Neuronal stem cell (in vitro differentiated cells): ENCODE measurements around the gene ABCB6.
A peak's percentile ranks its signal among the peaks of the same experiment; 100 is the strongest.

Experiments
- DNase-seq: peaks from one replicate; pipeline ENCODE4 v3.0.0-alpha.2; 2013; ENCODE audit warnings: low spot score
- H2AFZ ChIP-seq: one replicate; pipeline ENCODE4 v1.6.1; 2013; ENCODE audit warnings: mild to moderate bottlenecking, low read length, inconsistent platforms
- H2AK5ac ChIP-seq: 2 replicates; pipeline ENCODE4 v1.6.1; 2013; ENCODE audit warnings: low read depth, mild to moderate bottlenecking, inconsistent platforms, low read length, moderate library complexity, mixed read lengths
- H2BK120ac ChIP-seq: 2 replicates; pipeline ENCODE4 v1.6.1; 2013; ENCODE audit warnings: low read depth, mild to moderate bottlenecking, inconsistent platforms, low read length, moderate library complexity, mixed read lengths
- H2BK12ac ChIP-seq: one replicate; pipeline ENCODE4 v1.6.1; 2013; ENCODE audit warnings: low read length, inconsistent platforms
- H2BK15ac ChIP-seq: 2 replicates; pipeline ENCODE4 v1.6.1; 2013; ENCODE audit warnings: mild to moderate bottlenecking, low read length, inconsistent platforms, mixed read lengths
- H2BK5ac ChIP-seq: one replicate; pipeline ENCODE4 v1.6.1; 2013; ENCODE audit warnings: inconsistent platforms, mild to moderate bottlenecking, low read length, moderate library complexity
- H3K14ac ChIP-seq: one replicate; pipeline ENCODE4 v1.6.1; 2013; ENCODE audit warnings: low read length, inconsistent platforms
- H3K18ac ChIP-seq: 2 replicates; pipeline ENCODE4 v1.6.1; 2013; ENCODE audit warnings: low read length, inconsistent platforms
- H3K23ac ChIP-seq: 2 replicates; pipeline ENCODE4 v1.6.1; 2013; ENCODE audit warnings: low read depth, mild to moderate bottlenecking, mixed read lengths, low read length, inconsistent platforms; ENCODE audit not compliant: poor library complexity
- H3K27ac ChIP-seq: replicated peaks from 3 replicates; pipeline ENCODE4 v1.5.1; 2013; ENCODE audit warnings: low read length, inconsistent platforms
- H3K27me3 ChIP-seq, 3 experiments: 2 replicates each; pipeline ENCODE4 v1.6.1; 2013; ENCODE audit warnings: low read length in 3 of 3, mild to moderate bottlenecking in 2 of 3, inconsistent platforms in 1 of 3, low read depth in 1 of 3, mixed read lengths in 1 of 3, moderate library complexity in 1 of 3; ENCODE audit not compliant: control insufficient read depth in 3 of 3, insufficient read depth in 3 of 3
- H3K36me3 ChIP-seq, 2 donors: replicated peaks in 1 of 2; 2 replicates each; pipeline ENCODE4 v1.6.1; 2013; ENCODE audit warnings: low read length in 2 of 2; ENCODE audit not compliant: control insufficient read depth in 2 of 2, insufficient read depth in 2 of 2
- H3K4ac ChIP-seq: 2 replicates; pipeline ENCODE4 v1.6.1; 2013; ENCODE audit warnings: inconsistent platforms, mild to moderate bottlenecking, low read length, moderate library complexity
- H3K4me1 ChIP-seq, 2 donors: 1 replicate in 1 of 2; 2 replicates in 1 of 2; pipeline ENCODE4 v1.6.1; 2013; ENCODE audit warnings: low read length in 2 of 2, low read depth in 1 of 2; ENCODE audit not compliant: control insufficient read depth in 2 of 2, insufficient read depth in 1 of 2
- H3K4me2 ChIP-seq: one replicate; pipeline ENCODE4 v1.6.1; 2013; ENCODE audit warnings: mild to moderate bottlenecking, low read length, inconsistent platforms; ENCODE audit not compliant: insufficient read depth, poor library complexity, severe bottlenecking
- H3K4me3 ChIP-seq, 2 donors: 2 replicates each; pipeline ENCODE4 v1.5.1; 2013; ENCODE audit warnings: low read length in 2 of 2, mild to moderate bottlenecking in 2 of 2, inconsistent platforms in 1 of 2, moderate library complexity in 1 of 2
- H3K79me1 ChIP-seq: one replicate; pipeline ENCODE4 v1.6.1; 2013; ENCODE audit warnings: low read depth, mild to moderate bottlenecking, inconsistent platforms, low read length, moderate library complexity
- H3K9ac ChIP-seq: one replicate; pipeline ENCODE4 v1.6.1; 2013; ENCODE audit warnings: mild to moderate bottlenecking, low read depth, low read length, inconsistent platforms; ENCODE audit not compliant: poor library complexity
- H3K9me3 ChIP-seq, 2 donors: replicated peaks in 1 of 2; 2 replicates each; pipeline versions ENCODE3 to v1.6.1; 2013; ENCODE audit warnings: low read length in 2 of 2, mild to moderate bottlenecking in 2 of 2, inconsistent platforms in 1 of 2, low read depth in 1 of 2, mixed read lengths in 1 of 2, moderate library complexity in 1 of 2; ENCODE audit not compliant: control insufficient read depth in 2 of 2, insufficient read depth in 1 of 2
- H4K8ac ChIP-seq: one replicate; pipeline ENCODE4 v1.6.1; 2013; ENCODE audit warnings: low read depth, mild to moderate bottlenecking, inconsistent platforms, low read length, moderate library complexity
- H4K91ac ChIP-seq: one replicate; pipeline ENCODE4 v1.6.1; 2013; ENCODE audit warnings: low read length, low read depth, mild to moderate bottlenecking, inconsistent platforms; ENCODE audit not compliant: poor library complexity
- WGBS, 2 donors: extraction: QIAGEN DNeasy Blood & Tissue Kit; methylation state at CpG; one replicate each; pipeline ENCODE4 v1.1.7; 2013; ENCODE audit warnings: missing lambda C conversion rate in 2 of 2, mixed read lengths in 1 of 2; ENCODE audit not compliant: insufficient read length in 2 of 2, insufficient replicate concordance in 1 of 2; ENCODE audit errors: extremely low coverage in 2 of 2; 5-methylcytosine and 5-hydroxymethylcytosine counted together

ABCB6 gene

GRCh38 chr2:219165058-219165911 lies 53.5 kb downstream of the ABCB6 start:
- DNase-seq = no peak

DNA sequence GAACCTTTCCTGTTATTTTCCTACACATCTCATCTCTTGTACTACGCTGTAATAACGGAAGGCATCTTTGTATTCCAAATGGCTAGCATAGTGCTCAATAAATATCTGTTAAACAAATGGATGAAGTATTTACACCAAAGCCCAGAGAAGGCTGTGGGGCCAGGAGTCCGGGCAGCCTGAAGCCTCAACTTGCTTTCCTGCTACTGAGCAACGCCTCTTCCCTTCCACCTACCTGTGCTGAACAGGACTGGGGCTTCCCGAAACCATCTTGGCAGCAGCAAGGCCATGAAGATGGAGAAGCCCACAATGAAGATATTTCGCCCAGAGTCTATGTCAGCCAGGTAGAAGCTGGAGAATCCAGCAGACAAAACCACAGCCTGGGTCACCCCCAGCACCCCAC lies 55.6 kb downstream of the ABCB6 start:
- Histone ChIP-seq H3K18ac (no peak overlapping the region), H2BK5ac (no peak overlapping the region), H2BK120ac (no peak overlapping the region), H2BK12ac (no peak overlapping the region), H3K9ac (no peak overlapping the region), H2BK15ac (no peak overlapping the region), H2AFZ (no peak overlapping the region), H3K79me1 (no peaks in the 10 kb centered on the region), H3K4ac (no peak overlapping the region), H3K4me1 (peaks cover 5 to 8% of the 10 kb centered on the region in 2 donors), H3K4me3 (no peak overlapping the region), H3K4me2 (no peak overlapping the region), H3K14ac (no peak overlapping the region), H4K91ac (no peak overlapping the region), H3K27me3 (no peaks in the 10 kb centered on the region), H3K27ac (no peak overlapping the region), H2AK5ac (no peak overlapping the region), H4K8ac (no peak overlapping the region), H3K23ac (no peak overlapping the region), H3K9me3 (no peaks in the 10 kb centered on the region), H3K36me3 (peaks cover 0 to under 1% of the 10 kb centered on the region in 2 donors)
- no peak for DNase-seq
- WGBS, 2 donors = no CpG with 5 or more reads among the region's 6 CpGs

More at GRCh38 chr2:219165058-219165911, 53.5 kb downstream of the ABCB6 start:
- Histone ChIP-seq H3K27ac (no peak overlapping the region), H3K18ac (no peak overlapping the region), H3K79me1 (no peaks in the 10 kb centered on the region), H2BK120ac (no peak overlapping the region), H3K23ac (no peak overlapping the region), H2BK5ac (no peak overlapping the region), H3K9me3 (no peaks in the 10 kb centered on the region), H2AK5ac (no peak overlapping the region), H3K4me3 (no peak overlapping the region), H2BK12ac (no peak overlapping the region), H3K36me3 (no peaks in the 10 kb centered on the region), H3K4me1 (peaks cover 0 to 3% of the 10 kb centered on the region in 2 donors), H2AFZ (no peak overlapping the region), H3K4me2 (no peak overlapping the region), H3K14ac (no peak overlapping the region), H3K9ac (no peak overlapping the region), H4K91ac (no peak overlapping the region), H4K8ac (no peak overlapping the region), H2BK15ac (no peak overlapping the region), H3K4ac (no peak overlapping the region), H3K27me3 (no peaks in the 10 kb centered on the region)
- no CpG with 5 or more reads among the region's 10 CpGs for WGBS, 2 donors

GRCh38 chr2:219161097-219161496 lies 57.7 kb downstream of the ABCB6 start:
- no peak overlapping the region for H2BK120ac ChIP-seq
- peaks cover 5 to 8% of the 10 kb centered on the region in 2 donors for H3K4me1 ChIP-seq
- H3K4me3 ChIP-seq = peak overlapping the region in 1 of 2 donors; percentile 66
- no peak overlapping the region for H2BK5ac ChIP-seq
- no peak for DNase-seq
- no peak overlapping the region for H4K91ac ChIP-seq
- peak overlapping the region; percentile 93 for H3K4me2 ChIP-seq
- H3K27ac ChIP-seq = no peak overlapping the region
- no peaks in the 10 kb centered on the region for H3K79me1 ChIP-seq
- H2BK12ac ChIP-seq = no peak overlapping the region
- H2BK15ac ChIP-seq = no peak overlapping the region
- H3K4ac ChIP-seq = no peak overlapping the region
- peak overlapping the region; percentile 98 for H2AFZ ChIP-seq
- H2AK5ac ChIP-seq = no peak overlapping the region
- H3K23ac ChIP-seq = no peak overlapping the region
- H3K14ac ChIP-seq = no peak overlapping the region
- peaks cover 0 to 18% of the 10 kb centered on the region in 2 donors for H3K36me3 ChIP-seq
- H3K9ac ChIP-seq = no peak overlapping the region
- H3K9me3 ChIP-seq = no peaks in the 10 kb centered on the region
- H3K18ac ChIP-seq = no peak overlapping the region
- no CpG with 5 or more reads among the region's 4 CpGs for WGBS, 2 donors
- no peak overlapping the region for H4K8ac ChIP-seq
- H3K27me3 ChIP-seq = no peaks in the 10 kb centered on the region

DNA sequence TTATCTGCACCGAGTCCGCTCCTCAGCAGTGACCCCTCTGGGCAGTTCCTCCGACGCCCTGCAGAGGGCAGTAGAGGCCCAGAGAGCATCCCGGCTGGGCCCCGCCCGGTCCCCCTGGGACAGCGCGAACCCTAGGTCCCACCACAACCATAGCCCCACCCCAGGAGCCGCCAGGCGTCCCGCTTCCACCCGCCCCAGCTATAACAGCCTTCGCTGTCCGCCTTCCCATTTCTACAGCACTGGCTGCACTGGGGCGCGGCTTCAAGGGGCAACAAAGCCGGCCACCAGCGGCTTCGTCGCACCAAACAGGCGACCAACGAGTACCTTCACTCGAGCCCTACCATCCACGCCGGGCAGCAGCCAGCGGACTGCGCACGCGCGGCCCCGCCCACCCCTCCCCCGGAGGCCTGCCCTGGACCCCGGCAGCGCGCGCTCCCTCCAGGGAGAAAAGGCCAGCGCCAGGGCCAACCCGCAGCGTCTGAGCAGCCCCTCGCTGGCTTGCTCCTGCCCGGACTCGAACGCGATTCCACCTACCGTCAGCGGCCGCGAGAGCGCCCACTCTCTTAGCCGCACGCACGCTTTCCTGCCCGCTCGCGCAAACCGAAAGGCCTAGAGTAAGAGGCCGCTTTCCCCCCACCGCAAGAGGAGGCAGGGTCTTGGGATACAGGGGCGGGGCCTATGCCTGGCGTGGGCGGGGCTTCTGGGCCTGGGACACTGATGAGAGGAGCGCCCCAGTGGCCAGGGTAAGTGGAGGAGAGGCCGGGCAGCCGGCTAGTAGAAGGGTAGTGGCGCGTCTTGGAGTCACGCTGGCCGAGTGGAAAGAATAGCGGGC lies 58.4 kb downstream of the ABCB6 start, which contains the start of gene NHEJ1:
NHEJ1 (minus strand) TSS at position 630 of the 832 bp plus-strand sequence. CDS start 2,453 bp downstream, outside the sequence.
- no peak within 1 kb of the TSS for H2BK12ac ChIP-seq
- DNase-seq = peak; percentile 93
- no CpG with 5 or more reads among the region's 70 CpGs for WGBS, 2 donors
- peak within 1 kb of the TSS; percentile 98 for H2AFZ ChIP-seq
- no peaks in the 10 kb centered on the region for H3K9me3 ChIP-seq
- H3K36me3 ChIP-seq = peaks cover 0 to 18% of the 10 kb centered on the region in 2 donors
- H3K23ac ChIP-seq = peak within 1 kb of the TSS; percentile 74
- peak within 1 kb of the TSS; percentile 93 for H3K4me2 ChIP-seq
- no peak within 1 kb of the TSS for H2AK5ac ChIP-seq
- H4K8ac ChIP-seq = no peak within 1 kb of the TSS
- H3K79me1 ChIP-seq = no peaks in the 10 kb centered on the region
- H4K91ac ChIP-seq = no peak within 1 kb of the TSS
- H3K27me3 ChIP-seq = no peaks in the 10 kb centered on the region
- H3K4me1 ChIP-seq = peaks cover 5 to 8% of the 10 kb centered on the region in 2 donors
- peak within 1 kb of the TSS; percentile 100 for H3K18ac ChIP-seq
- H3K4me3 ChIP-seq = peak within 1 kb of the TSS; percentile 66 to 90
- H3K4ac ChIP-seq = no peak within 1 kb of the TSS
- H3K27ac ChIP-seq = peak within 1 kb of the TSS; percentile 93
- peak within 1 kb of the TSS; percentile 97 for H3K9ac ChIP-seq
- H2BK15ac ChIP-seq = peak within 1 kb of the TSS; percentile 50
- H2BK120ac ChIP-seq = no peak within 1 kb of the TSS
- H3K14ac ChIP-seq = no peak within 1 kb of the TSS
- H2BK5ac ChIP-seq = peak within 1 kb of the TSS; percentile 58
